Kidney epithelial cell (primary cell): ENCODE results near the gene RETREG2. TPM values are rescaled to one million over a fixed set of nuclear protein-coding genes. Genes with fewer than 3 reads are reported as not detected.

Experiments
- DNase-seq: peaks from one replicate; pipeline ENCODE4 v3.0.0-alpha.2; 2010; ENCODE audit warnings: low read depth
- H3K27me3 ChIP-seq: 2 replicates; pipeline ENCODE4 v1.6.0; 2011; ENCODE audit warnings: low read length; ENCODE audit not compliant: control insufficient read depth, insufficient read depth
- H3K36me3 ChIP-seq: 2 replicates; pipeline ENCODE4 v1.5.1; 2011; ENCODE audit warnings: low read length; ENCODE audit not compliant: control insufficient read depth, insufficient read depth
- H3K4me3 ChIP-seq: 2 replicates; pipeline ENCODE4 v1.5.1; 2011; ENCODE audit warnings: low read depth, mild to moderate bottlenecking, control low read depth, low read length
- CTCF ChIP-seq: IDR thresholded peaks from 2 replicates; pipeline ENCODE4 v1.5.1; 2011; ENCODE audit warnings: mild to moderate bottlenecking, moderate library complexity, low read length, control low read depth, inconsistent platforms; ENCODE audit not compliant: insufficient read depth, poor library complexity, severe bottlenecking
- total RNA-seq: library from RNA; depleted of rRNA; stranded (reverse); fragments of >200 nt; gene quantifications from 2 replicates; pipeline ENCODE4 v1.2.3, GENCODE V29; 2015

RETREG2 gene
- total RNA-seq, 1 donor from 2014 or later, result 111 TPM

DNA sequence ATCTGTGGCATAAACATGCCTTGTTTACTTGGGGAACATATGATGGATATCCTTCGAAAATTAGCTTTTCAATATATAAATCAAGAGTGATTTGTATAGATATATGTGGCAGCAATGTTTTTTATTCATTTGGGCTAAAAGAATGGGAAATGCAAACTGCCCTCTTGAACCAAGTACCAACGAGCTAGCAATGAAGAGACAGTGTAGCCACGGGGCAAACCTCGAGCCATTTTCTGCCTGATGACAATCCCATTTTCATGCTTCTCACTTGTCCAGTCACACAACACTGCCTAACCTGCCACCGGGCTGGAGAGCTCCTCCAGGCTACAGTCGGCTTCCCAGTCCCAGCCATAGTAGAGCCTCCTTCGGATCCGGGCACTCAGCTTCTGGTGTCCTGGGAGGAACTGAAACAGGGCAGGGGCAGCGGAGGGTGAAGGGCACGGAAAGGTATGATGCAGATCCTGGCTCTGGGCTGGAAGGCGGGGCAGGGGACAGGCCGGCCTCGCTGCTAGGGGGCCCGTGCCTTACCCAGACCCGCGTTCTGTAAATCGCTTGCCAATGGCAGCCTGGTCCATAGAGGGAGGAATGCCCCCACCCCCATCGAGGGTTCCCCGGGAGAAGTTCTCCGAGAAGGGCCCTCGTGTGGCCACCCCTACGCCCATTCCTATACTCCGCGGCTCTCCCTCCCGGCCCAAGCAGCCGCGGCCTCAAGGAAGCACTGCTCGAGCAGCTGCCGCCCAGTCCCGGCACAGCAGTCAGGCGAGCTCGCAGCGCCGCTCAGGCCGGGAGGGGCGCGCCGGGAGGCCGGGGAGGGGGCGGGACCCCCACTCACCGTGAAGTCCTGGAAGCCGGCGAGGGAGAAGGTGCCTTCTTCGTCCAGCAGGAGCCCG lies 1.9 kb upstream of the RETREG2 start:
- no peak for DNase-seq
- Histone ChIP-seq H3K36me3 (no peaks in the 10 kb centered on the region), H3K4me3 (peak overlapping the region; percentile 63), H3K27me3 (no peaks in the 10 kb centered on the region)
- peak; percentile 4 for TF ChIP-seq CTCF

DNA sequence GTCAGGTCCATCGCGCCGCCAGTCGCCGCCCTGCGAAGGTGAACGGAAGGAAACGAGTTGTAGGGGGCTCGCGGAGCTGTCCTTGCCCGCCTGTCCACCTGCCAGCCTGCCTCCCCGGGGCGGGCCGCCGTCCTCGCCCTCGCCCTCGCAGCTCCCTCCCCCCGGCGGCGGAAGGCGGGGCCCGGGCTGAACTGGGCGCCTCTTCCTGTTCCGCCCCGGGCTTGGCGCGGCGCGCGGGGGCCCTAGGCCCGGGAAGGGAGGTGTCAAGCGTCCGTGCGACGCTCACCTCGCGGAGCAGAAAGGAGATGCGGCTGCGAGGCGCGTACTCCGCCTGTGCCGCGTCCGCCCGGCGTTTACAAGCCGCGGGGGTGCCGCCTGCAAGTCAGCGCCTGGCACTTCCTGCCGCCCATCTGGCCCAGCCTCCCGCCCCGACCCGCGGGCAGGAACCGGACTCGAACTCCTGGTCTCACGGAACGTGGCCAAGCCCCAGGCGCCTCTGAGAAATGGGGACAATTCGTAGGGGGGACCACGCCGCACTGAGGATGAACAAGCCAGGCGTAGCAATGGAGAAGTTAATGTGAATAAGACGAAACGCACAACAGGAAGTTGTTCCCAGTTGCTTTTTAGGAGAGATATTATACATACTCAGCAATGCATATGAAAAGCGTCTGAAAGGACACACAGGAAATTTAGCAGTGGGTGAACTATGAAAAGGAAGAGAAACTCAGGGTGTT lies 1.1 kb upstream of the RETREG2 start, which contains the start of gene CNPPD1:
TSS of gene CNPPD1 (minus strand) at position 108 of the 734 bp plus-strand sequence. CDS start at position 11, 97 bp downstream.
- TF ChIP-seq CTCF, result no peak
- Histone ChIP-seq H3K36me3 (no peaks in the 10 kb centered on the region), H3K27me3 (no peaks in the 10 kb centered on the region), H3K4me3 (peak within 1 kb of the TSS; percentile 63)
- no peak for DNase-seq

GRCh38 chr2:219178377-219179175 lies 501 bp downstream of the RETREG2 start:
- Histone ChIP-seq H3K27me3 (no peaks in the 10 kb centered on the region), H3K36me3 (peaks cover 2% of the 10 kb centered on the region), H3K4me3 (peak overlapping the region; percentile 63)
- DNase-seq, result no peak
- no peak for TF ChIP-seq CTCF

GRCh38 chr2:219179601-219180465 lies 1.8 kb downstream of the RETREG2 start:
- Histone ChIP-seq H3K36me3 (peaks cover 2% of the 10 kb centered on the region), H3K27me3 (no peaks in the 10 kb centered on the region), H3K4me3 (no peak overlapping the region)
- TF ChIP-seq CTCF, result no peak
- DNase-seq, result no peak

GRCh38 chr2:219180961-219181360 lies 2.9 kb downstream of the RETREG2 start:
- no peak for TF ChIP-seq CTCF
- no peaks in the 10 kb centered on the region for H3K27me3 ChIP-seq
- no peak overlapping the region for H3K4me3 ChIP-seq
- DNase-seq, result no peak
- H3K36me3 ChIP-seq, result peaks cover 2% of the 10 kb centered on the region
